B cell (primary cell): ENCODE results near the gene LRRC25. TPM values are rescaled to one million over a fixed set of nuclear protein-coding genes. Genes with fewer than 3 reads are reported as not detected.

Experiments
- ATAC-seq: fragments of 200-7000 bp; cut with Tn5 transposase; one replicate; pipeline ENCODE4 v1.10.0; 2021; ENCODE audit warnings: low read depth, mild to moderate bottlenecking, moderate number of reproducible peaks, moderate library complexity
- CTCF ChIA-PET: fragments of 350-600 bp; sonication (Branson Sonifier 250); formaldehyde crosslinking; loops from one replicate; lab custom pipeline; 2021; ENCODE audit warnings: antibody characterized with exemption, inconsistent platforms; lab: Charles Lee
- POLR2A ChIA-PET: fragments of 350-600 bp; sonication (Branson Sonifier 250); formaldehyde crosslinking; loops from one replicate; lab custom pipeline; 2021; ENCODE audit warnings: antibody characterized with exemption; lab: Charles Lee
- DNase-seq: peaks from one replicate; pipeline ENCODE4 v3.0.0; 2013
- H2AFZ ChIP-seq: 2 replicates; pipeline ENCODE4 v1.6.1; 2012; ENCODE audit warnings: mild to moderate bottlenecking, low read depth, low read length; ENCODE audit not compliant: insufficient read depth, poor library complexity, severe bottlenecking
- H3K27ac ChIP-seq, 2 donors: 1 replicate in 1 of 2; 2 replicates in 1 of 2; pipeline ENCODE4 v1.5.1; 2012 to 2013; ENCODE audit warnings: low read length in 2 of 2, mild to moderate bottlenecking in 2 of 2, moderate library complexity in 1 of 2
- H3K27me3 ChIP-seq, 4 experiments: fragments of 200-600 bp in 1 of 4; sonication (generic) in 1 of 4; replicated peaks in 1 of 4; 1 replicate in 2 of 4; 2 replicates in 2 of 4; pipeline versions ENCODE4 v1.6.1 to v1.7.0; 2013 to 2016; ENCODE audit warnings: low read length in 3 of 4, mild to moderate bottlenecking in 2 of 4, mixed read lengths in 1 of 4, moderate library complexity in 1 of 4; ENCODE audit not compliant: insufficient read depth in 4 of 4, control insufficient read depth in 3 of 4; ENCODE audit errors: control extremely low read depth in 1 of 4
- H3K36me3 ChIP-seq, 2 experiments: replicated peaks in 1 of 2; 1 replicate in 1 of 2; 2 replicates in 1 of 2; pipeline versions ENCODE4 v1.6.1 to v1.7.1; 2013; ENCODE audit warnings: low read length in 1 of 2; ENCODE audit not compliant: insufficient read depth in 2 of 2, control insufficient read depth in 1 of 2; ENCODE audit errors: control extremely low read depth in 1 of 2, extremely low read depth in 1 of 2
- H3K4me1 ChIP-seq, 2 donors: fragments of 200-600 bp in 1 of 2; sonication (generic) in 1 of 2; 1 replicate in 1 of 2; 2 replicates in 1 of 2; pipeline versions ENCODE4 v1.5.1 to v1.6.1; 2013 to 2017; ENCODE audit warnings: low read length in 2 of 2; ENCODE audit not compliant: control insufficient read depth in 2 of 2, insufficient read depth in 2 of 2
- H3K4me2 ChIP-seq: replicated peaks from 2 replicates; pipeline ENCODE3; 2012; ENCODE audit warnings: mild to moderate bottlenecking, low read depth, low read length; ENCODE audit not compliant: poor library complexity, severe bottlenecking
- H3K4me3 ChIP-seq, 5 experiments: fragments of 200-600 bp in 1 of 5; sonication (generic) in 1 of 5; 1 replicate in 3 of 5; 2 replicates in 2 of 5; pipeline versions ENCODE4 v1.5.1 to v1.7.0; 2011 to 2016; ENCODE audit warnings: low read length in 4 of 5, mild to moderate bottlenecking in 4 of 5, low read depth in 2 of 5, control low read depth in 1 of 5, moderate library complexity in 1 of 5; ENCODE audit not compliant: insufficient read depth in 1 of 5; ENCODE audit errors: control extremely low read depth in 1 of 5, extremely low read depth in 1 of 5
- H3K79me2 ChIP-seq: fragments of 200-600 bp; sonication (generic); one replicate; pipeline ENCODE4 v1.6.0; 2016; ENCODE audit warnings: low read length; ENCODE audit not compliant: control insufficient read depth, insufficient read depth
- H3K9ac ChIP-seq: fragments of 200-600 bp; sonication (generic); 2 replicates; pipeline ENCODE4 v1.6.1; 2017; ENCODE audit warnings: mild to moderate bottlenecking, low read length, moderate library complexity
- H3K9me3 ChIP-seq, 3 donors: one replicate each; pipeline versions ENCODE4 v1.6.1 to v1.7.1; 2013; ENCODE audit warnings: low read length in 2 of 3; ENCODE audit not compliant: control insufficient read depth in 2 of 3, insufficient read depth in 1 of 3; ENCODE audit errors: control extremely low read depth in 1 of 3
- H4K20me1 ChIP-seq: 2 replicates; pipeline ENCODE4 v1.6.0; 2012; ENCODE audit warnings: mild to moderate bottlenecking, low read length; ENCODE audit not compliant: insufficient read depth, control insufficient read depth, poor library complexity, severe bottlenecking
- H3K27ac Mint-ChIP-seq: one replicate; pipeline ENCODE4 v1.8.0; 2021; ENCODE audit warnings: mixed read lengths
- H3K27me3 Mint-ChIP-seq: one replicate; pipeline ENCODE4 v1.8.0; 2021; ENCODE audit warnings: mixed read lengths
- H3K4me1 Mint-ChIP-seq: one replicate; pipeline ENCODE4 v1.8.0; 2021; ENCODE audit warnings: mixed read lengths
- H3K4me3 Mint-ChIP-seq: one replicate; pipeline ENCODE4 v1.8.0; 2021; ENCODE audit warnings: mixed read lengths
- H3K9me3 Mint-ChIP-seq: one replicate; pipeline ENCODE4 v1.8.0; 2022; ENCODE audit warnings: mixed read lengths; ENCODE audit not compliant: insufficient read depth
- CTCF ChIP-seq: fragments of 200-600 bp; IDR thresholded peaks from one replicate; pipeline ENCODE4 v1.8.0; 2022; ENCODE audit warnings: antibody characterized with exemption, mild to moderate bottlenecking
- EZH2 ChIP-seq: IDR thresholded peaks from 2 replicates; pipeline ENCODE4 v1.6.1; 2012; ENCODE audit warnings: borderline replicate concordance, low read depth, mild to moderate bottlenecking, moderate library complexity, low read length; ENCODE audit not compliant: insufficient read depth, poor library complexity, severe bottlenecking
- WGBS: methylation state at CpG from one replicate; pipeline ENCODE4 v1.1.5; 2013; ENCODE audit warnings: missing lambda C conversion rate; ENCODE audit not compliant: insufficient coverage; 5-methylcytosine and 5-hydroxymethylcytosine counted together
- intact Hi-C: fragments of 100-400 bp; cut with micrococcal nuclease; formaldehyde crosslinking; loops from one replicate; pipeline ENCODE4 v1.10.0; 2022
- polyA plus RNA-seq: library from polyadenylated mRNA; depleted of rRNA; stranded (reverse); fragments of >200 nt; gene quantifications from 2 replicates; pipeline ENCODE4 v1.2.3, GENCODE V29; 2012
- total RNA-seq, 2 donors: library from RNA; stranded (reverse); fragments of 120-200 nt in 1 of 2; gene quantifications; 1 replicate in 1 of 2; 2 replicates in 1 of 2; pipeline versions ENCODE4 v1.2.3 to v1.2.4, GENCODE V29; 2013 to 2022

The LRRC25 gene
- total and polyA plus RNA-seq, 2 donors (not counting 1 experiment from before 2014, with no cell fraction given) = 2.4 to 5.7 TPM

- 83% methylated on average over 5 of the region's 13 CpGs for WGBS
- ChIA-PET CTCF (interaction anchor here (0.7 to 3.4 kb wide), 3 partner anchors 13 to 153 kb away, joined by 3 to 13 read pairs (median 4); partner anchors contain the start of gene SSBP4), POLR2A (interaction anchor here (0.5 to 1.0 kb wide), 2 partner anchors 11 to 192 kb away, joined by 3 read pairs; no protein-coding TSS in a partner anchor)
- Histone ChIP-seq H4K20me1 (peaks cover 33% of the 10 kb centered on the region), H3K79me2 (peaks cover 10% of the 10 kb centered on the region), H3K27me3 (no peaks in the 10 kb centered on the region), H3K27ac (peak overlapping the region; percentile 57 to 79), H3K4me2 (peak overlapping the region; percentile 98), H3K36me3 (no peaks in the 10 kb centered on the region), H3K9ac (peak overlapping the region; percentile 84), H3K9me3 (no peaks in the 10 kb centered on the region), H2AFZ (peak overlapping the region; percentile 76), H3K4me3 (peak overlapping the region in 4 of 5 experiments; percentile 78 to 92 (median 86)), H3K4me1 (peaks cover 40 to 60% of the 10 kb centered on the region in 2 donors)
- H3K4me3 Mint-ChIP-seq = peak overlapping the region; percentile 81
- H3K9me3 Mint-ChIP-seq = no peaks in the 10 kb centered on the region
- no peak for TF ChIP-seq CTCF
- TF ChIP-seq EZH2 = no peak
- peak overlapping the region; percentile 71 for H3K27ac Mint-ChIP-seq
- H3K27me3 Mint-ChIP-seq = no peaks in the 10 kb centered on the region
- ATAC-seq = no peak
- DNase-seq = no peak
- H3K4me1 Mint-ChIP-seq = peaks cover 38% of the 10 kb centered on the region
- intact Hi-C loops = no loop called here
Observed at GRCh38 chr19:18432275-18433014, 35.0 kb upstream of the LRRC25 start.
